ENCODE results near the gene SP2. TPM values are rescaled to one million over a fixed set of nuclear protein-coding genes. Genes with fewer than 3 reads are reported as not detected.
A peak's percentile ranks its signal among the peaks of the same experiment; 100 is the strongest.

SP2 gene
- total RNA-seq, 2 experiments from 2014 or later = 5.8 to 22.1 TPM

GRCh38 chr17:47978324-47978723, 82.3 kb downstream of the SP2 start:
- no TSS peak for BruUV-seq (replicated peaks)
- Histone ChIP-seq H3K4me2 (ENCODE audit: low read length) (no peak overlapping the region), H3K4me1 (ENCODE audit: insufficient read depth, low read length, poor library complexity, severe bottlenecking) (no peaks in the 10 kb centered on the region), H3K9me3 (ENCODE audit: low read length) (no peaks in the 10 kb centered on the region), H3K9me2 (ENCODE audit: insufficient read depth, low read length) (no peaks in the 10 kb centered on the region), H3K27ac (ENCODE audit: low read depth, low read length, poor library complexity, severe bottlenecking) (no peak overlapping the region), H3K4me3 (ENCODE audit: low read depth, low read length, poor library complexity, severe bottlenecking) (no peak overlapping the region), H3K36me3 (ENCODE audit: insufficient read depth, low read length) (peaks cover 94% of the 10 kb centered on the region), H3K79me2 (ENCODE audit: insufficient read depth, low read depth, low read length) (no peaks in the 10 kb centered on the region), H2AFZ (ENCODE audit: low read length) (no peak overlapping the region), H4K20me1 (ENCODE audit: insufficient read depth, low read length) (no peaks in the 10 kb centered on the region)
- TF ChIP-seq CTCF (conservative IDR thresholded peaks at IDR 0.05; ENCODE audit: low read length) = peak; percentile 84
- no peak for TF ChIP-seq EZH2phosphoT487 (IDR thresholded peaks at IDR 0.05; ENCODE audit: borderline replicate concordance, low read depth, low read length)
- ChIA-PET POLR2A (no interaction called here), CTCF (ENCODE audit: unreplicated experiment) (interaction anchor here (0.6 to 0.8 kb wide), 2 partner anchors 22 to 27 kb away, joined by 3 read pairs; no protein-coding TSS in a partner anchor)
- intact Hi-C loops (cut with micrococcal nuclease; ENCODE audit: unreplicated experiment) = loop anchor here (1.0 to 2.0 kb wide), 2 partner anchors 32 to 40 kb away; no protein-coding TSS in a partner anchor
- DNase-seq (ENCODE audit: low spot score) = peak; percentile 70

Other genes with a start within 250 kb of the SP2 start
- 215 and 232 TPM in 2 replicates for gene KPNB1, start 246.3 kb upstream of the SP2 start, total RNA-seq (2014; rRNA removed; shearing (Covaris generic))
- 423 and 453 TPM in 2 replicates for gene KPNB1, start 246.3 kb upstream of the SP2 start, total RNA-seq (2022)
- gene TBKBP1, start 202.1 kb upstream of the SP2 start, total RNA-seq (2014; rRNA removed; shearing (Covaris generic)) = 8.3 and 15.0 TPM in 2 replicates
- gene TBKBP1, start 202.1 kb upstream of the SP2 start, total RNA-seq (2022) = 15.2 and 16.0 TPM in 2 replicates
- not detected in 2 replicates for gene TBX21, start 163.0 kb upstream of the SP2 start, total RNA-seq (2014; rRNA removed; shearing (Covaris generic))
- gene TBX21, start 163.0 kb upstream of the SP2 start, total RNA-seq (2022) = not detected in 2 replicates
- gene OSBPL7, start 74.4 kb upstream of the SP2 start, total RNA-seq (2014; rRNA removed; shearing (Covaris generic)) = 16.2 and 24.4 TPM in 2 replicates
- gene OSBPL7, start 74.4 kb upstream of the SP2 start, total RNA-seq (2022) = 31.1 and 35.7 TPM in 2 replicates
- gene MRPL10, start 64.7 kb upstream of the SP2 start, total RNA-seq (2014; rRNA removed; shearing (Covaris generic)) = 27.1 and 50.8 TPM in 2 replicates
- gene MRPL10, start 64.7 kb upstream of the SP2 start, total RNA-seq (2022) = 55.9 and 56.7 TPM in 2 replicates
- gene LRRC46, start 64.6 kb upstream of the SP2 start, total RNA-seq (2014; rRNA removed; shearing (Covaris generic)) = 0.23 and 0.85 TPM in 2 replicates
- 1.2 and 2.0 TPM in 2 replicates for gene LRRC46, start 64.6 kb upstream of the SP2 start, total RNA-seq (2022)
- gene SCRN2, start 55.0 kb upstream of the SP2 start, total RNA-seq (2014; rRNA removed; shearing (Covaris generic)) = 33.9 and 42.9 TPM in 2 replicates
- gene SCRN2, start 55.0 kb upstream of the SP2 start, total RNA-seq (2022) = 37.3 and 39.1 TPM in 2 replicates
- 0.08 and 0.22 TPM in 2 replicates for gene SP6, start 45.1 kb upstream of the SP2 start, total RNA-seq (2014; rRNA removed; shearing (Covaris generic))
- 0.08 and 0.24 TPM in 2 replicates for gene SP6, start 45.1 kb upstream of the SP2 start, total RNA-seq (2022)
- 14.0 and 14.7 TPM in 2 replicates for gene PNPO, start 45.3 kb downstream of the SP2 start, total RNA-seq (2014; rRNA removed; shearing (Covaris generic))
- 30.4 and 33.8 TPM in 2 replicates for gene PNPO, start 45.3 kb downstream of the SP2 start, total RNA-seq (2022)
- gene PRR15L, start 61.6 kb downstream of the SP2 start, total RNA-seq (2014; rRNA removed; shearing (Covaris generic)) = not detected in 2 replicates
- not detected in 2 replicates for gene PRR15L, start 61.6 kb downstream of the SP2 start, total RNA-seq (2022)
- gene CDK5RAP3, start 74.9 kb downstream of the SP2 start, total RNA-seq (2014; rRNA removed; shearing (Covaris generic)) = 241 and 312 TPM in 2 replicates
- gene CDK5RAP3, start 74.9 kb downstream of the SP2 start, total RNA-seq (2022) = 254 and 256 TPM in 2 replicates
- gene COPZ2, start 141.6 kb downstream of the SP2 start, total RNA-seq (2014; rRNA removed; shearing (Covaris generic)) = 1.2 TPM in 1 of 2 replicates, not detected in the other
- gene COPZ2, start 141.6 kb downstream of the SP2 start, total RNA-seq (2022) = 1.4 and 1.7 TPM in 2 replicates
- gene NFE2L1, start 152.1 kb downstream of the SP2 start, total RNA-seq (2014; rRNA removed; shearing (Covaris generic)) = 42.3 and 60.1 TPM in 2 replicates
- gene NFE2L1, start 152.1 kb downstream of the SP2 start, total RNA-seq (2022) = 106 and 124 TPM in 2 replicates
- 59.7 and 64.5 TPM in 2 replicates for gene CBX1, start 205.2 kb downstream of the SP2 start, total RNA-seq (2014; rRNA removed; shearing (Covaris generic))
- 68.2 and 70.4 TPM in 2 replicates for gene CBX1, start 205.2 kb downstream of the SP2 start, total RNA-seq (2022)
- 6.5 and 12.0 TPM in 2 replicates for gene SNX11, start 211.5 kb downstream of the SP2 start, total RNA-seq (2014; rRNA removed; shearing (Covaris generic))
- 16.2 and 17.6 TPM in 2 replicates for gene SNX11, start 211.5 kb downstream of the SP2 start, total RNA-seq (2022)